Uterus (tissue), 4 donors: Measurements from ENCODE around the gene AKT3. TPM values are rescaled to one million over a fixed set of nuclear protein-coding genes. Genes with fewer than 3 reads are reported as not detected.
A peak's percentile ranks its signal among the peaks of the same experiment; 100 is the strongest.

Experiments
- DNase-seq, 2 donors: peaks; one replicate each; pipeline ENCODE4 v3.0.0-alpha.2; 2019 to 2020
- H3K27ac ChIP-seq, 2 donors: fragments of 200-600 bp; sonication (generic); 1 replicate in 1 of 2; 2 replicates in 1 of 2; pipeline ENCODE4 v1.5.1; 2016 to 2018
- H3K27me3 ChIP-seq, 2 donors: fragments of 200-600 bp; sonication (generic); one replicate each; pipeline ENCODE4 v1.5.1; 2018 to 2019; ENCODE audit warnings: control low read depth in 1 of 2
- H3K36me3 ChIP-seq, 2 donors: fragments of 200-600 bp; sonication (generic); one replicate each; pipeline ENCODE4 v1.5.1; 2019; ENCODE audit warnings: control low read depth in 1 of 2
- H3K4me1 ChIP-seq, 2 donors: fragments of 200-600 bp; sonication (generic); one replicate each; pipeline ENCODE4 v1.5.1; 2018 to 2019; ENCODE audit warnings: control low read depth in 1 of 2
- H3K4me3 ChIP-seq, 2 donors: fragments of 200-600 bp; sonication (generic); 1 replicate in 1 of 2; 2 replicates in 1 of 2; pipeline ENCODE4 v1.5.1; 2018 to 2019; ENCODE audit warnings: mild to moderate bottlenecking in 1 of 2
- H3K9me3 ChIP-seq, 2 donors: fragments of 200-600 bp; sonication (generic); one replicate each; pipeline ENCODE4 v1.5.1; 2019; ENCODE audit warnings: control low read depth in 1 of 2
- POLR2A ChIP-seq, 2 donors: fragments of 450-650 bp; IDR thresholded peaks; one replicate each; pipeline ENCODE4 v1.6.1; 2016; ENCODE audit warnings: antibody characterized with exemption in 2 of 2, mild to moderate bottlenecking in 1 of 2, moderate library complexity in 1 of 2
- intact Hi-C: fragments of 100-400 bp; cut with DNase I; formaldehyde crosslinking; loops from one replicate; pipeline ENCODE4 v1.15.1; 2023; ENCODE audit warnings: low total_unique reads
- total RNA-seq, 4 donors: library from RNA; depleted of rRNA in 3 of 4; stranded (reverse); fragments of >200 nt in 3 of 4; gene quantifications; one replicate each; pipeline versions ENCODE4 v1.1.0 to v1.2.4, GENCODE V29; 2014 to 2023
- TF ChIP-seq, protein P1 (sequence below), 4 experiments: fragments of 200-600 bp in 2 of 4; fragments of 450-650 bp in 2 of 4; sonication (generic) in 2 of 4; IDR thresholded peaks; one replicate each; pipeline ENCODE4 v1.5.1; 2016 to 2019; ENCODE audit warnings: antibody characterized with exemption in 4 of 4, mild to moderate bottlenecking in 2 of 4, moderate library complexity in 1 of 4
- donor health status: DM: yes; HTN: yes; CAD: no.

The AKT3 gene
- total RNA-seq, 4 donors from 2014 or later, result 39.2 to 227 (median 97.6) TPM

DNA sequence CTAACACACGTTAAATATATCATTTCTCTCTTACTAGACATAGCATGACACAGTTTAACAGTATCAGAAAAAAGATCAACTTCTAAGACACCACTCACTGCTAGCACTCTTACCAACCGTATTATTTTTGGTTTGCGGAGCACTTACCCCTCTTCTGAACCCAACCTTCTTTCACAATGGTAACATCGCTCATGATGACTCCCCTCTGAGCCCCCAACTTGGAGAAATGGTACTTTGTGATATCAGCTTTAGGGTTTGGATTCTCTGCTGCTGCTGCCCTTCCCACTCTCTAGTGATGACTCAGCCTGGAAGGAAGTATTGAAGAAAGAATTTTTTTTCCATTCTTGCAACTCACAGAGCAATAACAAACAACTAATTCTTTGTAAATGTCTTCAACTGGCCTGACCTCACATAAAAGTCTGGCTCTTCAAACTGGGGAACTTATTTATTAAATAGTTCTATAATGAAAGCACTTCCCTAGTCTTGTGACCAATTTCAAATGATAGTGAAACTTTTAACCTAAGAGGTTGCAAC, 7.0 kb downstream of the AKT3 start:
- H3K4me1 ChIP-seq, result peaks cover 0 to 5% of the 10 kb centered on the region in 2 donors
- no peaks in the 10 kb centered on the region for H3K36me3 ChIP-seq
- peak in 1 of 2 donors; percentile 33 for DNase-seq
- no peaks in the 10 kb centered on the region for H3K27me3 ChIP-seq
- TF ChIP-seq, protein P1, sequence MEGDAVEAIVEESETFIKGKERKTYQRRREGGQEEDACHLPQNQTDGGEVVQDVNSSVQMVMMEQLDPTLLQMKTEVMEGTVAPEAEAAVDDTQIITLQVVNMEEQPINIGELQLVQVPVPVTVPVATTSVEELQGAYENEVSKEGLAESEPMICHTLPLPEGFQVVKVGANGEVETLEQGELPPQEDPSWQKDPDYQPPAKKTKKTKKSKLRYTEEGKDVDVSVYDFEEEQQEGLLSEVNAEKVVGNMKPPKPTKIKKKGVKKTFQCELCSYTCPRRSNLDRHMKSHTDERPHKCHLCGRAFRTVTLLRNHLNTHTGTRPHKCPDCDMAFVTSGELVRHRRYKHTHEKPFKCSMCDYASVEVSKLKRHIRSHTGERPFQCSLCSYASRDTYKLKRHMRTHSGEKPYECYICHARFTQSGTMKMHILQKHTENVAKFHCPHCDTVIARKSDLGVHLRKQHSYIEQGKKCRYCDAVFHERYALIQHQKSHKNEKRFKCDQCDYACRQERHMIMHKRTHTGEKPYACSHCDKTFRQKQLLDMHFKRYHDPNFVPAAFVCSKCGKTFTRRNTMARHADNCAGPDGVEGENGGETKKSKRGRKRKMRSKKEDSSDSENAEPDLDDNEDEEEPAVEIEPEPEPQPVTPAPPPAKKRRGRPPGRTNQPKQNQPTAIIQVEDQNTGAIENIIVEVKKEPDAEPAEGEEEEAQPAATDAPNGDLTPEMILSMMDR (IDR thresholded peaks at IDR 0.05), result no peak
- no peak for TF ChIP-seq POLR2A (IDR thresholded peaks at IDR 0.05)
- H3K27ac ChIP-seq, result peak overlapping the region; percentile 59 to 71
- H3K9me3 ChIP-seq, result no peaks in the 10 kb centered on the region
- peak overlapping the region in 1 of 2 donors; percentile 7 for H3K4me3 ChIP-seq
- intact Hi-C loops, result no loop called here

GRCh38 chr1:243842161-243842560, 7.9 kb downstream of the AKT3 start:
- Histone ChIP-seq H3K4me1 (peaks cover 0 to 5% of the 10 kb centered on the region in 2 donors), H3K9me3 (peaks cover 0 to 1% of the 10 kb centered on the region in 2 donors), H3K36me3 (no peaks in the 10 kb centered on the region), H3K4me3 (no peak overlapping the region), H3K27ac (peak overlapping the region; percentile 55 to 71), H3K27me3 (no peaks in the 10 kb centered on the region)
- intact Hi-C loops, result no loop called here
- TF ChIP-seq, protein P1 (IDR thresholded peaks at IDR 0.05), result no peak
- TF ChIP-seq POLR2A (IDR thresholded peaks at IDR 0.05), result no peak
- no peak for DNase-seq

- H3K9me3 ChIP-seq, result peaks cover 0 to 5% of the 10 kb centered on the region in 2 donors
- intact Hi-C loops, result no loop called here
- H3K36me3 ChIP-seq, result no peaks in the 10 kb centered on the region
- H3K4me3 ChIP-seq, result no peak overlapping the region
- TF ChIP-seq, protein P1 (IDR thresholded peaks at IDR 0.05), result no peak
- TF ChIP-seq POLR2A (IDR thresholded peaks at IDR 0.05), result no peak
- H3K4me1 ChIP-seq, result peaks cover 0 to 5% of the 10 kb centered on the region in 2 donors
- peak overlapping the region in 1 of 2 donors; percentile 71 for H3K27ac ChIP-seq
- no peaks in the 10 kb centered on the region for H3K27me3 ChIP-seq
- no peak for DNase-seq
Measured at GRCh38 chr1:243841507-243841906, 8.5 kb downstream of the AKT3 start.

DNA sequence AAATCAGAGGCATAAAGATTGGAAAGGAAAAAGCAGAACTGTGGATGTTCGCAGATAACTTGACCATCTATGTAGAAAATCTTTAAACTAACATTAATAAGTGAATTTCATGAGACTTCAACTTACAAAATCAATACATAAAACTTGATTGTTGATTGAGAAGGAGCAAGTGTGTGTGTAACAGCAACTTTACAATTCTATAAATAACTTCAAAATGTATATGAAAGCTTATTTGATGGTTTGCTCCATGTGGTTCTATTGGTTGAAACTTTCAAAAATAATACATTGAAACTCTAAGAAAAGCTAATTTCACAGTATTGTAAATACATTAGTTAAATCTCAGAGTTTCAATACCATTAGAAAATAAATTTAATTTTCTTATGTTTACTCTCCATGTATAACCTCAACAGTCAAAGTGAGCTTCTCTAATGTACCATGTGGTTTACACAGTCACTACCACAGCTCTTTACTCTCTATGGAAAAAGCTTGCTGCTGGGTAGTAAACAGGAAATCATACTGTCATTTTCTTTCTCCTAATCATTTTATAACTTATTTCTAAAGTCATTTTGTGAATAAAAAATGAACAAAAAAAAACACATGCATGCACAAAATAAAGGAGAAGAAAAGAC, 12.0 kb downstream of the AKT3 start:
- peaks cover 0 to 8% of the 10 kb centered on the region in 2 donors for H3K9me3 ChIP-seq
- H3K27me3 ChIP-seq, result no peaks in the 10 kb centered on the region
- intact Hi-C loops, result no loop called here
- H3K4me1 ChIP-seq, result peaks cover 0 to 5% of the 10 kb centered on the region in 2 donors
- DNase-seq, result no peak
- no peaks in the 10 kb centered on the region for H3K36me3 ChIP-seq
- no peak overlapping the region for H3K27ac ChIP-seq
- TF ChIP-seq POLR2A (IDR thresholded peaks at IDR 0.05), result no peak
- TF ChIP-seq, protein P1 (IDR thresholded peaks at IDR 0.05), result no peak
- no peak overlapping the region for H3K4me3 ChIP-seq

- Histone ChIP-seq H3K9me3 (peaks cover 0 to 8% of the 10 kb centered on the region in 2 donors), H3K27me3 (no peaks in the 10 kb centered on the region), H3K4me3 (no peak overlapping the region), H3K4me1 (no peaks in the 10 kb centered on the region), H3K27ac (no peak overlapping the region), H3K36me3 (no peaks in the 10 kb centered on the region)
- no peak for DNase-seq
- intact Hi-C loops, result no loop called here
- no peak for TF ChIP-seq POLR2A (IDR thresholded peaks at IDR 0.05)
- TF ChIP-seq, protein P1 (IDR thresholded peaks at IDR 0.05), result no peak
Measured at GRCh38 chr1:243834130-243834529, 15.9 kb downstream of the AKT3 start.
